PC-3 (cell line): ENCODE data around the gene MARCHF3. TPM values are rescaled to one million over a fixed set of nuclear protein-coding genes. Genes with fewer than 3 reads are reported as not detected.
"Not testable (repeated sequence)": the region's sequence is repeated elsewhere in the genome, so short reads cannot be mapped to it uniquely, and the experiment has no call there.

Source experiments
- ATAC-seq: fragments of 200-7000 bp; cut with Tn5 transposase; 2 replicates; pipeline ENCODE4 v1.9.1; 2020; ENCODE audit warnings: mild to moderate bottlenecking, moderate library complexity
- BruUV-seq: library from RNA; stranded (reverse); fragments of 400-500 nt; replicated peaks from 2 replicates; lab custom pipeline; 2021; lab: Mats Ljungman, UMichigan
- CTCF ChIA-PET: fragments of 300-600 bp; sonication (Branson Sonifier 250); formaldehyde crosslinking; loops from one replicate; lab custom pipeline; 2022; ENCODE audit warnings: antibody characterized with exemption; lab: Charles Lee
- POLR2A ChIA-PET: fragments of 300-600 bp; sonication (Branson Sonifier 250); formaldehyde crosslinking; loops from one replicate; lab custom pipeline; 2022; ENCODE audit warnings: antibody characterized with exemption; ENCODE audit not compliant: unreplicated experiment; lab: Charles Lee
- DNase-seq: peaks from one replicate; pipeline ENCODE4 v3.0.0-alpha.2; 2015
- H2AFZ ChIP-seq: fragments of 300-600 bp; sonication (generic); 2 replicates; pipeline ENCODE4 v1.6.0; 2016; ENCODE audit warnings: antibody characterized with exemption, low read length
- H3F3A ChIP-seq: fragments of 300-600 bp; sonication (generic); one replicate; pipeline ENCODE4 v1.6.0; 2017; ENCODE audit warnings: antibody characterized with exemption, low read length, control low read depth, mild to moderate bottlenecking; ENCODE audit not compliant: unreplicated experiment
- H3K27ac ChIP-seq: fragments of 300-600 bp; sonication (generic); 2 replicates; pipeline ENCODE4 v1.5.1; 2016; ENCODE audit warnings: mild to moderate bottlenecking, low read length
- H3K27me3 ChIP-seq: fragments of 300-600 bp; sonication (generic); 2 replicates; pipeline ENCODE4 v1.6.1; 2016; ENCODE audit warnings: low read length, mixed read lengths
- H3K36me3 ChIP-seq: fragments of 300-600 bp; sonication (generic); 2 replicates; pipeline ENCODE4 v1.6.1; 2016; ENCODE audit warnings: low read depth, mixed run types, low read length, mixed read lengths
- H3K4me1 ChIP-seq: fragments of 300-600 bp; sonication (generic); 2 replicates; pipeline ENCODE4 v1.5.1; 2016; ENCODE audit warnings: low read length; ENCODE audit not compliant: insufficient read depth
- H3K4me2 ChIP-seq: fragments of 300-600 bp; sonication (generic); 2 replicates; pipeline ENCODE4 v1.6.0; 2016; ENCODE audit warnings: low read length
- H3K4me3 ChIP-seq: fragments of 300-600 bp; sonication (generic); 2 replicates; pipeline ENCODE4 v1.5.1; 2016; ENCODE audit warnings: mild to moderate bottlenecking, low read length, mixed read lengths
- H3K79me2 ChIP-seq: fragments of 300-600 bp; sonication (generic); 2 replicates; pipeline ENCODE4 v1.6.1; 2017; ENCODE audit warnings: low read length, mixed read lengths
- H3K9ac ChIP-seq: fragments of 300-600 bp; sonication (generic); 2 replicates; pipeline ENCODE4 v1.6.0; 2016; ENCODE audit warnings: mild to moderate bottlenecking, low read length
- H3K9me2 ChIP-seq: fragments of 300-600 bp; sonication (generic); replicated peaks from 2 replicates; pipeline ENCODE4 v1.6.1; 2016; ENCODE audit warnings: mixed run types, low read length, mixed read lengths
- H3K9me3 ChIP-seq: fragments of 300-600 bp; sonication (generic); 2 replicates; pipeline ENCODE4 v1.6.1; 2016; ENCODE audit warnings: low read length, mixed read lengths
- H4K20me1 ChIP-seq: fragments of 300-600 bp; sonication (generic); 2 replicates; pipeline ENCODE4 v1.6.1; 2016; ENCODE audit warnings: low read length, mixed read lengths
- EZH2 ChIP-seq: fragments of 300-600 bp; sonication (generic); IDR thresholded peaks from one replicate; pipeline ENCODE4 v1.6.1; 2017; ENCODE audit warnings: antibody characterized with exemption, mild to moderate bottlenecking, low read length; ENCODE audit not compliant: unreplicated experiment
- EZH2phosphoT487 ChIP-seq: fragments of 300-600 bp; sonication (generic); IDR thresholded peaks from 2 replicates; pipeline ENCODE4 v1.6.1; 2018; ENCODE audit warnings: mild to moderate bottlenecking, antibody characterized with exemption, low read length, borderline replicate concordance
- intact Hi-C: fragments of 100-400 bp; cut with micrococcal nuclease; formaldehyde crosslinking; loops from 2 replicates; pipeline ENCODE4 v1.9.0; 2023
- total RNA-seq: library from RNA; depleted of rRNA; stranded (reverse); fragments of >200 nt; gene quantifications from 2 replicates; pipeline ENCODE4 v1.2.3, GENCODE V29; 2014
- TF ChIP-seq, protein P1 (sequence below): fragments of 300-600 bp; sonication (generic); conservative IDR thresholded peaks from 2 replicates; pipeline ENCODE4 v1.5.1; 2017; ENCODE audit warnings: antibody characterized with exemption, low read depth, mild to moderate bottlenecking, low read length

MARCHF3 gene
- total RNA-seq, 1 experiment from 2014 or later: 2.5 TPM

DNA sequence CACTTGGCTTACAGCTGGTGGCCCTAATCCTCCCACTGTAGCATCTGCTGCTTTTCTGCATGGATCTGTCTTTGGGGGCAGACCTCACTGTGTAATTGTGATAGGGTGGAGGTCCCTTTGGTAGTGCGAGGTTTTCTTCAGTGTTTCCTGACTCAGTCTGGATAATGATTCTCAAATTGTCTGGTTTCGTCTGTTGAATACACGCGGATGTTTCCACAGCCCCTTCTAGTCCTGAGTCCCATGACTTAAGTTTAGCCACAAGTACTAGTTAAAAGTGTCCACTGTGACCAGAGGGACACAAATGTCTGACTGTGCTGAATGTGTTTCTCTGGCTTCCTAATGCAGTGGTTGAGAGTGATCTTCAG lies 182.9 kb downstream of the MARCHF3 start:
- Histone ChIP-seq H3K9ac (no peak overlapping the region), H3K27me3 (no peaks in the 10 kb centered on the region), H3K9me2 (no peaks in the 10 kb centered on the region), H3K9me3 (no peaks in the 10 kb centered on the region), H2AFZ (no peak overlapping the region), H3K4me1 (no peaks in the 10 kb centered on the region), H3K27ac (no peak overlapping the region), H3F3A (no peaks in the 10 kb centered on the region), H3K4me2 (no peak overlapping the region), H4K20me1 (no peaks in the 10 kb centered on the region), H3K79me2 (no peaks in the 10 kb centered on the region), H3K4me3 (no peak overlapping the region), H3K36me3 (no peaks in the 10 kb centered on the region)
- intact Hi-C loops: loop anchor here (5.0 kb wide), 1 partner anchor 180 kb away; no protein-coding TSS in a partner anchor
- DNase-seq: no peak
- BruUV-seq: no TSS peak
- no peak for ATAC-seq
- ChIA-PET CTCF (no interaction called here), POLR2A (no interaction called here)
- TF ChIP-seq EZH2phosphoT487: no peak
- TF ChIP-seq EZH2: no peak
- TF ChIP-seq, protein P1, sequence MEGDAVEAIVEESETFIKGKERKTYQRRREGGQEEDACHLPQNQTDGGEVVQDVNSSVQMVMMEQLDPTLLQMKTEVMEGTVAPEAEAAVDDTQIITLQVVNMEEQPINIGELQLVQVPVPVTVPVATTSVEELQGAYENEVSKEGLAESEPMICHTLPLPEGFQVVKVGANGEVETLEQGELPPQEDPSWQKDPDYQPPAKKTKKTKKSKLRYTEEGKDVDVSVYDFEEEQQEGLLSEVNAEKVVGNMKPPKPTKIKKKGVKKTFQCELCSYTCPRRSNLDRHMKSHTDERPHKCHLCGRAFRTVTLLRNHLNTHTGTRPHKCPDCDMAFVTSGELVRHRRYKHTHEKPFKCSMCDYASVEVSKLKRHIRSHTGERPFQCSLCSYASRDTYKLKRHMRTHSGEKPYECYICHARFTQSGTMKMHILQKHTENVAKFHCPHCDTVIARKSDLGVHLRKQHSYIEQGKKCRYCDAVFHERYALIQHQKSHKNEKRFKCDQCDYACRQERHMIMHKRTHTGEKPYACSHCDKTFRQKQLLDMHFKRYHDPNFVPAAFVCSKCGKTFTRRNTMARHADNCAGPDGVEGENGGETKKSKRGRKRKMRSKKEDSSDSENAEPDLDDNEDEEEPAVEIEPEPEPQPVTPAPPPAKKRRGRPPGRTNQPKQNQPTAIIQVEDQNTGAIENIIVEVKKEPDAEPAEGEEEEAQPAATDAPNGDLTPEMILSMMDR: no peak

DNA sequence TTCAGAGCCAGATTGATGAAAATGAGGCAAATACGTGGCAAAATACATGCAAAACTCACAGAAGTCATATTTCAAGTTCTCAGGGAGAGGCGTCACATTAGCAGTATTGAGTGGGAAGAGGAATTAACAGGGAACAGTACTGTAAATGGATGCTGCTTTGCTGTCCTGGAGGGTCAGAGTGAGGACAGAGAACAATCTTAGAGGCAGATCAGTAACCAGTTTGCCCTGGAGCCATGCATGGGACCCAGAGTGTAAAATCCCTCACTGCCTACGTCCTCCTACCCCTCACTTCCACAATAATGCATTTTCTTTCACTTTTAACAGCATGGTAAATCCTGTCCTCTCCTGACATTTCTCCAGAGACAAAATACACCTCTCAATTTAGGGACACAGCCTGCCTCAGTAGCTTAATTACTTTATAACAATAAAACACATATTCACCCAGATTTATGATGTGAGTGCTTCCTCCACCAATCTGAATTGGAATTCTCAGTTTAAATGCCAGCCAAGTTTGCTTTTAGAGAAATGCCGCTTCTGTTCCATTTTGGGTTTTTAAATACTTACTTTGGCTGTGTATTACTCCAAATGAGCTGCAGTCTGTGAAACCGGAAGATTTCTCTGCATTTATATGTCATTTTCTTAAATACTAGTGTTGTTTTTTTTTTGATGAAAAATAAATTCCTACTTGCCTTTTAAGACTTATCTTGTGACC lies 183.5 kb downstream of the MARCHF3 start:
- intact Hi-C loops: loop anchor here (5.0 kb wide), 1 partner anchor 180 kb away; no protein-coding TSS in a partner anchor
- no peak for ATAC-seq
- Histone ChIP-seq H3K4me3 (no peak overlapping the region), H3K4me1 (no peaks in the 10 kb centered on the region), H3K9me3 (no peaks in the 10 kb centered on the region), H3K36me3 (no peaks in the 10 kb centered on the region), H3K9me2 (no peaks in the 10 kb centered on the region), H3K4me2 (no peak overlapping the region), H3K27me3 (no peaks in the 10 kb centered on the region), H3K9ac (no peak overlapping the region), H4K20me1 (no peaks in the 10 kb centered on the region), H3K79me2 (no peaks in the 10 kb centered on the region), H2AFZ (no peak overlapping the region), H3F3A (no peaks in the 10 kb centered on the region), H3K27ac (no peak overlapping the region)
- TF ChIP-seq EZH2phosphoT487 (no peak), EZH2 (no peak)
- TF ChIP-seq, protein P1: no peak
- DNase-seq: no peak
- POLR2A ChIA-PET: no interaction called here
- BruUV-seq: no TSS peak
- CTCF ChIA-PET: no interaction called here

DNA sequence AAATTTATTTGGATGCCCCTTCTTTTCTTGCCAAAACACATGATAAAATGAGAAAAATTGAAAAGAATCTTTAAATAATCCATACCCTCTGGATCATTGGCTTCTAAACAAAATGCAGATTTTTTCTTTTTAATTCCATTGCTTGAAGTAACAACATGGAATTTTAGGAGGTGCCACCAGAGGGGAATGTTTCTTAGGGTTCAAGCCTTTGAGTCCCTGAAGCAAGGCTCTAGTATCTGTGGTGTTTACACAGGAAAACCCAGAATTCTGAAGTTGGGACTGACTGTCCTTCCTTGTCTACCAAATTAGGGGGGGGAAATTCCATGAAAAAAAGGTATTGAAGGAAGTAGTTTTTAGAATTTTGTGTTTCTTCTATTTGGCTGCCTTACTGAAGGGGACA lies 184.0 kb downstream of the MARCHF3 start:
- POLR2A ChIA-PET: no interaction called here
- no TSS peak for BruUV-seq
- Histone ChIP-seq H3K4me3 (no peak overlapping the region), H3K4me1 (no peaks in the 10 kb centered on the region), H3K27me3 (no peaks in the 10 kb centered on the region), H3K79me2 (no peaks in the 10 kb centered on the region), H3K9ac (no peak overlapping the region), H2AFZ (no peak overlapping the region), H4K20me1 (no peaks in the 10 kb centered on the region), H3K4me2 (no peak overlapping the region), H3K27ac (no peak overlapping the region), H3K36me3 (no peaks in the 10 kb centered on the region), H3F3A (no peaks in the 10 kb centered on the region), H3K9me3 (no peaks in the 10 kb centered on the region), H3K9me2 (no peaks in the 10 kb centered on the region)
- intact Hi-C loops: loop anchor here (5.0 kb wide), 1 partner anchor 181 kb away; no protein-coding TSS in a partner anchor
- TF ChIP-seq EZH2 (no peak), EZH2phosphoT487 (no peak)
- TF ChIP-seq, protein P1: no peak
- DNase-seq (no peak), ATAC-seq (no peak)
- CTCF ChIA-PET: no interaction called here

DNA sequence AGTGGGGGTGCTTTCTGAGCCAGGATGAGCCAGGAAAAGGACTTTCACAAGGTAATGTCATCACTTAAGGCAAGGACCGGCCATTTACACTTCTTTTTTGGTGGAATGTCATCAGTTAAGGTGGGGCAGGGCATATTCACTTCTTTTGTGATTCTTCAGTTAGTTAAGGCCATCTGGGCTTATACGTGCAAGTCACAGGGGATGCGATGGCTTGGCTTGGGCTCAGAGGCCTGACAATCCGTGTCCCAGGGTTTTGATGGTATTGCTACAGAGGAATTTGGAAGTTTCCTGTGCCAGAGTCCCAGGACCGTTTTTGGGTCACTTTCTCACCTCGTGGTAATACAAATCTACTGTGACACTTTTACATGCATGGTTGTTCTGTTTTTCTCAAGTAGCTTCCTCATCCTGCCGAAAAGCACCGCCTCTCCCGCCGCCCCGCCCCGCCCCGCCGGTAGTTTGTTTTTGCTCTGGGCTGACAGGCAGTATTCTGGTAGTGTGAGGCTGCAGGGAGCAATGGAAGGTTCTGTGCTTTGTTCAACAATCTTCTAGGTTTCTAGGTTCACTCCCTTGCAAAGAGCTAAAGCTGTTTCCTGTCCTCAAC lies 184.8 kb downstream of the MARCHF3 start:
- H3F3A ChIP-seq, H3K27ac ChIP-seq, H3K9ac ChIP-seq, CTCF ChIA-PET, POLR2A ChIA-PET, H3K79me2 ChIP-seq, H3K36me3 ChIP-seq, DNase-seq, H3K4me3 ChIP-seq, H4K20me1 ChIP-seq, H3K27me3 ChIP-seq, H2AFZ ChIP-seq, H3K9me2 ChIP-seq, H3K4me1 ChIP-seq, H3K4me2 ChIP-seq, BruUV-seq, H3K9me3 ChIP-seq: not testable (repeated sequence)
- intact Hi-C loops: loop anchor here (5.0 kb wide), 1 partner anchor 182 kb away; no protein-coding TSS in a partner anchor
- 0 out of 2 replicates have a peak, but pooled peaks have one; percentile 15 for ATAC-seq
